Nephron (organoid): ENCODE results near the gene BAG3.

Experiments
- H3K27ac Mint-ChIP-seq, 3 experiments: 2 replicates each; pipeline ENCODE4 v1.8.0; 2020; ENCODE audit warnings: mixed read lengths in 3 of 3, mild to moderate bottlenecking in 2 of 3, moderate library complexity in 1 of 3
- H3K27me3 Mint-ChIP-seq: 2 replicates; pipeline ENCODE4 v1.8.0; 2021; ENCODE audit warnings: low read depth, mild to moderate bottlenecking, moderate library complexity, mixed read lengths
- H3K36me3 Mint-ChIP-seq: 2 replicates; pipeline ENCODE4 v1.8.0; 2020; ENCODE audit warnings: low read depth, mixed read lengths
- H3K4me1 Mint-ChIP-seq: 2 replicates; pipeline ENCODE4 v1.8.0; 2020; ENCODE audit warnings: mixed read lengths
- H3K4me3 Mint-ChIP-seq, 3 experiments: 2 replicates each; pipeline ENCODE4 v1.8.0; 2020; ENCODE audit warnings: mild to moderate bottlenecking in 3 of 3, mixed read lengths in 3 of 3, moderate library complexity in 2 of 3
- H3K9me3 Mint-ChIP-seq: 2 replicates; pipeline ENCODE4 v1.8.0; 2020; ENCODE audit warnings: mixed read lengths
- CTCF ChIP-seq, 3 experiments: fragments of 200-600 bp; sonication (generic); IDR thresholded peaks; one replicate each; pipeline ENCODE4 v1.5.0; 2021; ENCODE audit warnings: antibody characterized with exemption in 3 of 3; ENCODE audit not compliant: unreplicated experiment in 3 of 3

The BAG3 gene

DNA sequence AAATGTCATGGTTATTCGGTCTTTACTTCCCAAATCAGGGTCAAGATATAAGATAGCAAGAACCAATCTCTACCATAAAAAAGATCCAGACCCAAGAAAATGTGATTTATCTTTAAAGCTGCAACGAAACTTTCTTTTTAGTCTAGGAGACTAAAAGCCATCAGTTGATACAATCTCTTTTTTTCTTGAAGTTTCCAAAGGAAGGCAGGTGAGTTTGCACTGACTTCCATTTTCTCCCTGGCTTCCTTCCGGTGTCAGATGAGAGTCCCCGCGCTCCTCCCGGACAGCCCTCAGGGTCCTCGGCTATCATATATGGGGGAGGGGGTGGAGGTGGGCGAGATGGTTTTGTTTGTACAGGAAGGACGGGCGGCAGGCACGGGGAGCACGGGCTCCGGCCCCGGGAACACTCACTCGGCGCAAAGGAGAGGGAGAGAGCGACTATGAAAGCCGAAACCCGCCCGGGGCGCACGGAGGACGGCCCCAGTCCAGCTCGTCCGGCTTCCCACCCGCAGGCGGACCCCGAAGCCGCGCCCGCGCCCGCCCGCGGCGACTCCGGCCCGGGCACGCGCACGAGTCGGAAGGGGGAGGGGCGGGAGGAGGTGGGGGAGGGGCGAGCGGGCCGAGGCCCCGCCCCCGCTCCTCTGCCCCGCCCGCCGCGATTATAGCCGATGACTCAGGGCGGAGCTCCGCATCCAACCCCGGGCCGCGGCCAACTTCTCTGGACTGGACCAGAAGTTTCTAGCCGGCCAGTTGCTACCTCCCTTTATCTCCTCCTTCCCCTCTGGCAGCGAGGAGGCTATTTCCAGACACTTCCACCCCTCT, at the start of gene BAG3:
Gene BAG3, plus strand, starts transcription at position 689 of the 822 bp plus-strand sequence. CDS start 296 bp downstream, outside the sequence.
- Mint-ChIP-seq H3K4me3 (peak within 1 kb of the TSS; percentile 95 to 96 (median 95)), H3K36me3 (peaks cover 6% of the 10 kb centered on the region), H3K9me3 (no peaks in the 10 kb centered on the region), H3K27ac (peak within 1 kb of the TSS; percentile 88 to 99 (median 98)), H3K4me1 (peaks cover 40% of the 10 kb centered on the region), H3K27me3 (no peaks in the 10 kb centered on the region)
- TF ChIP-seq CTCF (IDR thresholded peaks at IDR 0.05; ENCODE audit: unreplicated experiment in 3 of 3) = no peak

DNA sequence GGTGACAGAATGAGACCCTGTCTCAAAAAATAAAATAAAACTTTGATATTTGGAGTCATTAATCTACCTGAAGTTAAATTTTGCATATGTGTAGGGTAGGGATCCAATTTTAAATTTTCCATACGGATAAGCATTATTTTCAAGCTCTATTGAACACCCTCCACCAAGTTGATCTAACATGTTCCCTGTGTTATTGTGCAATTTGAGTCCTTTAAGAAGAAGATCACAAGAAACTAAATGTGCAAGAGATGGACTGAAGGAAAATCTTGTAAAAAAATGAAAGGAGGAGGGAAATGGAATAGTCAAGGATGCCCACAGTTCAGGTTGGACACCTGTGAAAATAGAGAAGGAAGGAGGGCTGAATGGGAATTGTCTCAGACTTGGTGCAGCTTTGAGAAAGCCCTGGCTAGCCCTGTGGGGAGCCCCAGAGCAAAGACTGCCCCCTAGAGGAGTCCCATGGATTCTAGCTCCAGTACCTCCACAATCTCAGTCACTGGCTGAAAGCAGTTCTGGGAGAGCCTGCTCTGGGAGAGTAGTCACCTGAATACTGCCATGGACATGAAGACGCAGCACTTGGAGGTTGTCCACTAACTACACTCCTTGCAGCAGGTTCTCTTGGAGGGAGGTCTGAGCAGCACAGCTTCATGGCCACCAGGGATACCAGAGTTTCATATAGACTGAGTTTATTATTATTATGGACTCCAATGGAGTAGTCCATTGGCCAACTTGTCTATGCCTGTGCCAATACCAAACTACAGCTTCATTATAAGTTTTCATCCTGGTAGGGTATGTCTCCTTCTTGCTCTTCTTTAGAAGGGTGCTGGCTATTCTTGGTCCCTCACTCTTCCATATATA, 48.7 kb upstream of the BAG3 start:
- peaks cover 5% of the 10 kb centered on the region for H3K36me3 Mint-ChIP-seq
- no peaks in the 10 kb centered on the region for H3K9me3 Mint-ChIP-seq
- H3K4me1 Mint-ChIP-seq = no peaks in the 10 kb centered on the region
- no peak overlapping the region for H3K4me3 Mint-ChIP-seq
- H3K27ac Mint-ChIP-seq = no peak overlapping the region
- no peak for TF ChIP-seq CTCF (IDR thresholded peaks at IDR 0.05; ENCODE audit: unreplicated experiment in 3 of 3)
- no peaks in the 10 kb centered on the region for H3K27me3 Mint-ChIP-seq

- Mint-ChIP-seq H3K27ac (no peak overlapping the region), H3K4me3 (no peak overlapping the region), H3K27me3 (peaks cover 7% of the 10 kb centered on the region), H3K9me3 (no peaks in the 10 kb centered on the region), H3K36me3 (no peaks in the 10 kb centered on the region), H3K4me1 (no peaks in the 10 kb centered on the region)
- TF ChIP-seq CTCF (IDR thresholded peaks at IDR 0.05; ENCODE audit: unreplicated experiment in 3 of 3) = no peak
Measured at GRCh38 chr10:119604468-119604867, 46.7 kb upstream of the BAG3 start.

- Mint-ChIP-seq H3K36me3 (no peaks in the 10 kb centered on the region), H3K27ac (no peak overlapping the region), H3K4me3 (no peak overlapping the region), H3K27me3 (peaks cover 7% of the 10 kb centered on the region), H3K9me3 (peaks cover 8% of the 10 kb centered on the region), H3K4me1 (no peaks in the 10 kb centered on the region)
- TF ChIP-seq CTCF (IDR thresholded peaks at IDR 0.05; ENCODE audit: unreplicated experiment in 3 of 3) = peak; percentile 56 to 65 (median 58)
Measured at GRCh38 chr10:119608316-119609155, 42.6 kb upstream of the BAG3 start.

GRCh38 chr10:119609516-119609915, 41.7 kb upstream of the BAG3 start:
- H3K9me3 Mint-ChIP-seq = peaks cover 10% of the 10 kb centered on the region
- H3K27me3 Mint-ChIP-seq = peaks cover 7% of the 10 kb centered on the region
- TF ChIP-seq CTCF (IDR thresholded peaks at IDR 0.05; ENCODE audit: unreplicated experiment in 3 of 3) = no peak
- no peaks in the 10 kb centered on the region for H3K36me3 Mint-ChIP-seq
- H3K27ac Mint-ChIP-seq = no peak overlapping the region
- H3K4me1 Mint-ChIP-seq = no peaks in the 10 kb centered on the region
- H3K4me3 Mint-ChIP-seq = no peak overlapping the region
